GM12878 (cell line): Measurements from ENCODE around the gene NCAM1. TPM values are rescaled to one million over a fixed set of nuclear protein-coding genes. Genes with fewer than 3 reads are reported as not detected.

ENCODE experiments used
- ATAC-seq: fragments of 200-7000 bp; cut with Tn5 transposase; 3 replicates; pipeline ENCODE4 v1.9.1; 2020; ENCODE audit warnings: mild to moderate bottlenecking, moderate library complexity
- BruUV-seq: library from RNA; stranded (reverse); fragments of 400-500 nt; replicated peaks from 2 replicates; lab custom pipeline; 2021; lab: Mats Ljungman, UMichigan
- CTCF ChIA-PET: fragments of 300-600 bp; sonication (Branson Sonifier 250); formaldehyde crosslinking; extraction: SDS; loops from one replicate; lab custom pipeline; 2021; ENCODE audit warnings: inconsistent platforms; lab: Yijun Ruan, JAX
- POLR2A ChIA-PET: fragments of 350-600 bp; formaldehyde crosslinking; extraction: SDS; loops from one replicate; lab custom pipeline; 2021; ENCODE audit warnings: inconsistent platforms; lab: Charles Lee
- RAD21 ChIA-PET: fragments of 300-600 bp; sonication (Branson Sonifier 250); formaldehyde crosslinking; loops from one replicate; lab custom pipeline; 2023; ENCODE audit warnings: antibody characterized with exemption; ENCODE audit not compliant: unreplicated experiment; lab: Charles Lee
- SMC1A ChIA-PET: fragments of 300-600 bp; sonication (Branson Sonifier 250); formaldehyde crosslinking; loops from one replicate; lab custom pipeline; 2023; ENCODE audit not compliant: unreplicated experiment, uncharacterized antibody; lab: Charles Lee
- DNase-seq: peaks from one replicate; pipeline ENCODE4 v3.0.0-alpha.2; 2011; ENCODE audit warnings: low read depth, low spot score
- FAIRE-seq: peaks from 3 replicates; lab custom pipeline; 2011; peaks lifted over from hg19 to GRCh38; lab: Jason Lieb, UNC
- H2AFZ ChIP-seq: 2 replicates; pipeline ENCODE4 v1.6.0; 2011; ENCODE audit warnings: low read depth, low read length, control low read depth; ENCODE audit not compliant: control insufficient read depth
- H3K27ac ChIP-seq: 2 replicates; pipeline ENCODE4 v1.5.1; 2011; ENCODE audit warnings: control low read depth; ENCODE audit not compliant: control insufficient read depth, insufficient read depth
- H3K27me3 ChIP-seq, 2 experiments: replicated peaks in 1 of 2; 2 replicates each; pipeline versions ENCODE4 v1.6.0 to v1.6.1; 2011; ENCODE audit warnings: low read length in 1 of 2; ENCODE audit not compliant: control insufficient read depth in 2 of 2, insufficient read depth in 2 of 2
- H3K36me3 ChIP-seq, 2 experiments: 2 replicates each; pipeline ENCODE4 v1.5.1; 2011; ENCODE audit warnings: low read length in 1 of 2; ENCODE audit not compliant: control insufficient read depth in 2 of 2, insufficient read depth in 2 of 2
- H3K4me1 ChIP-seq: 2 replicates; pipeline ENCODE4 v1.6.1; 2011; ENCODE audit warnings: mild to moderate bottlenecking, low read length, moderate library complexity, mixed read lengths; ENCODE audit not compliant: control insufficient read depth, insufficient read depth
- H3K4me2 ChIP-seq: 2 replicates; pipeline ENCODE4 v1.6.0; 2011; ENCODE audit warnings: control low read depth; ENCODE audit not compliant: control insufficient read depth, insufficient read depth
- H3K4me3 ChIP-seq: fragments of 200-600 bp; sonication (generic); 2 replicates; pipeline ENCODE4 v1.5.1; 2016
- H3K79me2 ChIP-seq: 2 replicates; pipeline ENCODE4 v1.6.0; 2011; ENCODE audit warnings: low read length; ENCODE audit not compliant: control insufficient read depth, insufficient read depth
- H3K9ac ChIP-seq: 2 replicates; pipeline ENCODE4 v1.8.0; 2011; ENCODE audit warnings: low read length, control low read depth, mixed read lengths; ENCODE audit not compliant: control insufficient read depth, insufficient read depth
- H3K9me3 ChIP-seq: replicated peaks from 3 replicates; pipeline ENCODE4 v1.5.1; 2011; ENCODE audit warnings: mild to moderate bottlenecking, low read length; ENCODE audit not compliant: control insufficient read depth, insufficient read depth
- H4K20me1 ChIP-seq: 2 replicates; pipeline ENCODE4 v1.6.0; 2011; ENCODE audit not compliant: control insufficient read depth, insufficient read depth
- BRCA1 ChIP-seq: IDR thresholded peaks from 2 replicates; pipeline ENCODE4 v1.6.1; 2011; ENCODE audit warnings: low read depth, low read length, improper control_type of control experiment
- KAT2A ChIP-seq: conservative IDR thresholded peaks from 2 replicates; pipeline ENCODE4 v1.6.1; 2011; ENCODE audit warnings: low read depth, low read length; ENCODE audit not compliant: control insufficient read depth
- KLF5 ChIP-seq: fragments of 450-650 bp; IDR thresholded peaks from 2 replicates; pipeline ENCODE4 v1.6.1; 2014; ENCODE audit warnings: mild to moderate bottlenecking; ENCODE audit not compliant: partially characterized antibody
- MTA2 ChIP-seq: fragments of 450-650 bp; IDR thresholded peaks from 2 replicates; pipeline ENCODE4 v1.6.1; 2016; ENCODE audit warnings: low read depth, mild to moderate bottlenecking, moderate library complexity
- PKNOX1 ChIP-seq: fragments of 450-650 bp; IDR thresholded peaks from 2 replicates; pipeline ENCODE4 v1.6.1; 2016; ENCODE audit warnings: mild to moderate bottlenecking
- POLR2A ChIP-seq: IDR thresholded peaks from 2 replicates; pipeline ENCODE4 v1.6.1; 2011; ENCODE audit warnings: low read depth, mild to moderate bottlenecking, low read length
- POLR2AphosphoS5 ChIP-seq: IDR thresholded peaks from 2 replicates; pipeline ENCODE4 v1.6.1; 2011; ENCODE audit warnings: mild to moderate bottlenecking, low read length, inconsistent platforms
- REST ChIP-seq: IDR thresholded peaks from 2 replicates; pipeline ENCODE4 v1.6.1; 2012; ENCODE audit warnings: mild to moderate bottlenecking, low read depth, low read length
- ZBED1 ChIP-seq: IDR thresholded peaks from 2 replicates; pipeline ENCODE4 v1.6.1; 2016; ENCODE audit warnings: borderline replicate concordance
- ZZZ3 ChIP-seq: IDR thresholded peaks from 2 replicates; pipeline ENCODE4 v1.6.1; 2011; ENCODE audit warnings: low read depth; ENCODE audit not compliant: control insufficient read depth, insufficient read length
- WGBS: methylation state at CpG from one replicate; pipeline ENCODE4 v1.1.6; 2016; ENCODE audit warnings: low lambda C conversion rate; ENCODE audit not compliant: insufficient replicate concordance, insufficient coverage; ENCODE audit errors: missing lambda C conversion rate; 5-methylcytosine and 5-hydroxymethylcytosine counted together
- in situ Hi-C: fragments of 300-500 bp; cut with MboI; formaldehyde crosslinking; loops from 9 replicates; pipeline ENCODE4 v1.14.3; 2018; ENCODE audit warnings: mixed read lengths
- intact Hi-C: fragments of 100-400 bp; cut with micrococcal nuclease; formaldehyde crosslinking; loops from one replicate; pipeline ENCODE4 v1.14.2; 2022; ENCODE audit not compliant: unreplicated experiment
- polyA plus RNA-seq, 11 experiments: library from polyadenylated mRNA; depleted of rRNA in 4 of 11; unstranded in 6 of 11; stranded (reverse) in 5 of 11; fragments of >200 nt; fragmentation: Nextera tagmentation in 4 of 11; fragmentation: Illumina TruSeq in 1 of 11; extraction: Ambion mirVana in 4 of 11; extraction: Trizol in 1 of 11; gene quantifications; 1 replicate in 1 of 11; 2 replicates in 10 of 11; pipeline versions ENCODE4 v1.2.1 to v1.2.3, GENCODE V29; 2011 to 2016; ENCODE audit warnings: inconsistent platforms in 2 of 11, missing spikeins in 2 of 11, low read depth in 1 of 11
- total RNA-seq, 4 experiments: library from RNA; depleted of rRNA in 3 of 4; stranded (reverse); fragments of >200 nt in 3 of 4; fragmentation: Illumina TruSeq in 1 of 4; extraction: Trizol in 1 of 4; gene quantifications; 2 replicates each; pipeline versions ENCODE4 v1.2.1 to v1.2.3, GENCODE V29; 2013 to 2021
- TF ChIP-seq, protein P1 (sequence below): IDR thresholded peaks from 2 replicates; pipeline ENCODE4 v1.6.1; 2012; ENCODE audit warnings: low read depth, low read length, improper control_type of control experiment

Gene NCAM1
- total and polyA plus RNA-seq, 10 of the 15 experiments (the other 5 are each of a cell fraction or from before 2014, with no cell fraction given) = 0.10 to 0.23 (median 0.11) TPM; not detected in 7

DNA sequence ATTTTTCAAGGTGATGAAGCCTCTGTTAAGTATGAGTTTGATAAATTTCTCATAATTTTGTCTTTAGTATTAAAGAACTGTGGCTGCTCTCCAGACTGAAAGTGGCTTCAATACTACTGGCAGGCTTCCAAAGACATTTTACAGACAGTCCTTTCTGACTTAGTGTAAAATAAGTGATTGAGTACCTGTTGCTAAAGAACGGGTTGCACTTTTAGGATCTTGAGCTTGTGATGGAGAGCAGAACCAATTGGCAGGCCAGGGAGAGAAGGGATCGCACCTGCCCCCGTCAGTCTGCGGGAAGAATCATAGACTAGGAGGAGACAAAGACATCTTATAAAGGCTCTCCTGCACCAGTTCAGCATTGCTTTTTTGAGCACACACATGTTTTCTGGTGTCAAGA lies 4.4 kb downstream of the NCAM1 start:
- SMC1A ChIA-PET = no interaction called here
- no peaks in the 10 kb centered on the region for H3K36me3 ChIP-seq
- H2AFZ ChIP-seq = no peak overlapping the region
- no peaks in the 10 kb centered on the region for H3K4me1 ChIP-seq
- H3K4me2 ChIP-seq = no peak overlapping the region
- RAD21 ChIA-PET = no interaction called here
- no peak for ATAC-seq
- H3K27ac ChIP-seq = no peak overlapping the region
- peaks cover 4 to 13% of the 10 kb centered on the region in 2 experiments for H3K27me3 ChIP-seq
- TF ChIP-seq POLR2AphosphoS5 (no peak), PKNOX1 (no peak), KLF5 (no peak), BRCA1 (no peak), KAT2A (no peak), ZBED1 (no peak), POLR2A (no peak), REST (no peak), ZZZ3 (no peak), MTA2 (no peak)
- TF ChIP-seq, protein P1, sequence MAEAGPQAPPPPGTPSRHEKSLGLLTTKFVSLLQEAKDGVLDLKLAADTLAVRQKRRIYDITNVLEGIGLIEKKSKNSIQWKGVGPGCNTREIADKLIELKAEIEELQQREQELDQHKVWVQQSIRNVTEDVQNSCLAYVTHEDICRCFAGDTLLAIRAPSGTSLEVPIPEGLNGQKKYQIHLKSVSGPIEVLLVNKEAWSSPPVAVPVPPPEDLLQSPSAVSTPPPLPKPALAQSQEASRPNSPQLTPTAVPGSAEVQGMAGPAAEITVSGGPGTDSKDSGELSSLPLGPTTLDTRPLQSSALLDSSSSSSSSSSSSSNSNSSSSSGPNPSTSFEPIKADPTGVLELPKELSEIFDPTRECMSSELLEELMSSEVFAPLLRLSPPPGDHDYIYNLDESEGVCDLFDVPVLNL = no peak
- no peaks in the 10 kb centered on the region for H3K9me3 ChIP-seq
- WGBS = 50% methylated on average over 4 of the region's 4 CpGs
- H3K9ac ChIP-seq = no peak overlapping the region
- no TSS peak for BruUV-seq
- no peaks in the 10 kb centered on the region for H4K20me1 ChIP-seq
- CTCF ChIA-PET = no interaction called here
- in situ Hi-C loops = no loop called here
- H3K4me3 ChIP-seq = no peak overlapping the region
- H3K79me2 ChIP-seq = no peaks in the 10 kb centered on the region
- intact Hi-C loops = no loop called here
- DNase-seq = no peak
- FAIRE-seq = no peak
- POLR2A ChIA-PET = no interaction called here
